K562 (cell line): ENCODE data around the gene SLC3A2. TPM values are rescaled to one million over a fixed set of nuclear protein-coding genes. Genes with fewer than 3 reads are reported as not detected.
A peak's percentile ranks its signal among the peaks of the same experiment; 100 is the strongest.

ENCODE experiments used
- ARHGAP35 ChIP-seq: fragments of 450-650 bp; IDR thresholded peaks from 2 replicates; pipeline ENCODE4 v1.6.1; 2018; ENCODE audit not compliant: partially characterized antibody
- ATF1 ChIP-seq, 2 experiments: fragments of 450-650 bp in 1 of 2; IDR thresholded peaks; 2 replicates each; pipeline ENCODE4 v1.6.1; 2016; ENCODE audit warnings: missing compliant biosample characterization in 1 of 2, missing genetic modification characterization in 1 of 2
- CEBPB ChIP-seq: fragments of 450-650 bp; IDR thresholded peaks from 2 replicates; pipeline ENCODE4 v1.6.1; 2016; ENCODE audit warnings: missing genetic modification characterization, missing compliant biosample characterization
- ERF ChIP-seq: fragments of 450-650 bp; formaldehyde crosslinking; IDR thresholded peaks from 2 replicates; pipeline ENCODE4 v1.4.0; 2020; ENCODE audit warnings: mild to moderate bottlenecking, mixed read lengths
- FOS ChIP-seq: IDR thresholded peaks from 3 replicates; pipeline ENCODE4 v1.6.1; 2011; ENCODE audit not compliant: insufficient read length; ENCODE audit errors: extremely low read depth
- HIVEP1 ChIP-seq: fragments of 250-450 bp; sonication (Bioruptor Pico); IDR thresholded peaks from 2 replicates; pipeline ENCODE4 v1.4.0; 2020; ENCODE audit warnings: mild to moderate bottlenecking
- PHF8 ChIP-seq: fragments of 200-600 bp; sonication (generic); IDR thresholded peaks from 2 replicates; pipeline ENCODE4 v1.6.1; 2012; ENCODE audit warnings: mixed run types, mild to moderate bottlenecking, inconsistent platforms, low read length, moderate library complexity, borderline replicate concordance
- POLR2G ChIP-seq: fragments of 200-400 bp; formaldehyde crosslinking; IDR thresholded peaks from 2 replicates; pipeline ENCODE4 v1.6.1; 2017; ENCODE audit warnings: low read depth, mild to moderate bottlenecking, antibody characterized with exemption, low read length, moderate library complexity
- POLR3A ChIP-seq: IDR thresholded peaks from 2 replicates; pipeline ENCODE4 v1.6.1; 2011; ENCODE audit warnings: borderline replicate concordance, mild to moderate bottlenecking, moderate library complexity; ENCODE audit not compliant: insufficient read length, insufficient read depth; ENCODE audit errors: extremely low read depth
- PRMT5 ChIP-seq: sonication (generic); formaldehyde crosslinking; IDR thresholded peaks from 2 replicates; pipeline ENCODE4 v1.5.0; 2020; ENCODE audit warnings: missing genetic modification reagents
- RBBP5 ChIP-seq: fragments of 200-600 bp; sonication (generic); IDR thresholded peaks from 2 replicates; pipeline ENCODE4 v1.6.1; 2012; ENCODE audit warnings: borderline replicate concordance, mild to moderate bottlenecking, low read length, control low read depth, inconsistent platforms; ENCODE audit not compliant: insufficient read depth, poor library complexity, severe bottlenecking
- RNF2 ChIP-seq: sonication (generic); IDR thresholded peaks from 2 replicates; pipeline ENCODE4 v1.6.1; 2016
- TARDBP ChIP-seq: fragments of 450-650 bp; IDR thresholded peaks from 2 replicates; pipeline ENCODE4 v1.6.1; 2016
- ZNF408 ChIP-seq: fragments of 250-450 bp; sonication (Bioruptor Pico); IDR thresholded peaks from 2 replicates; pipeline ENCODE4 v1.4.0; 2020; ENCODE audit warnings: low read depth, mild to moderate bottlenecking, moderate library complexity
- ZNF717 ChIP-seq: fragments of 250-450 bp; sonication (Bioruptor Pico); IDR thresholded peaks from 2 replicates; pipeline ENCODE4 v1.5.0; 2021
- ZNF77 ChIP-seq: fragments of 250-450 bp; sonication (Bioruptor Pico); IDR thresholded peaks from 2 replicates; pipeline ENCODE4 v1.5.0; 2020
- polyA plus RNA-seq, 8 experiments: library from polyadenylated mRNA; depleted of rRNA in 4 of 8; stranded (reverse) in 5 of 8; unstranded in 3 of 8; fragments of >200 nt; fragmentation: Nextera tagmentation in 2 of 8; fragmentation: Illumina TruSeq in 1 of 8; extraction: Ambion mirVana in 2 of 8; extraction: Trizol in 1 of 8; gene quantifications; 2 replicates each; pipeline versions ENCODE4 v1.2.1 to v1.2.3, GENCODE V29; 2011 to 2014; ENCODE audit warnings: inconsistent platforms in 1 of 8, missing spikeins in 1 of 8
- total RNA-seq, 7 experiments: library from RNA; depleted of rRNA in 6 of 7; stranded (reverse); fragments of >200 nt in 6 of 7; fragmentation: Illumina TruSeq in 2 of 7; extraction: Trizol in 2 of 7; gene quantifications; 2 replicates each; pipeline versions ENCODE4 v1.2.1 to v1.2.3, GENCODE V29; 2011 to 2021; ENCODE audit warnings: low replicate concordance in 1 of 7
- TF ChIP-seq, protein P1 (sequence below): fragments of 250-450 bp; sonication (Bioruptor Pico); IDR thresholded peaks from 2 replicates; pipeline ENCODE4 v1.4.0; 2020
- TF ChIP-seq, protein P2 (sequence below): fragments of 250-450 bp; sonication (Bioruptor Pico); IDR thresholded peaks from 2 replicates; pipeline ENCODE4 v1.9.0; 2021; ENCODE audit warnings: mild to moderate bottlenecking, inconsistent platforms
- TF ChIP-seq, protein P3 (sequence below): fragments of 450-650 bp; formaldehyde crosslinking; IDR thresholded peaks from 2 replicates; pipeline ENCODE4 v1.4.0; 2020; ENCODE audit warnings: mild to moderate bottlenecking, mixed read lengths

SLC3A2 gene
- total and polyA plus RNA-seq, 9 of the 15 experiments (the other 6 are each of a cell fraction or from before 2014, with no cell fraction given): 20.0 to 296 (median 214) TPM

DNA sequence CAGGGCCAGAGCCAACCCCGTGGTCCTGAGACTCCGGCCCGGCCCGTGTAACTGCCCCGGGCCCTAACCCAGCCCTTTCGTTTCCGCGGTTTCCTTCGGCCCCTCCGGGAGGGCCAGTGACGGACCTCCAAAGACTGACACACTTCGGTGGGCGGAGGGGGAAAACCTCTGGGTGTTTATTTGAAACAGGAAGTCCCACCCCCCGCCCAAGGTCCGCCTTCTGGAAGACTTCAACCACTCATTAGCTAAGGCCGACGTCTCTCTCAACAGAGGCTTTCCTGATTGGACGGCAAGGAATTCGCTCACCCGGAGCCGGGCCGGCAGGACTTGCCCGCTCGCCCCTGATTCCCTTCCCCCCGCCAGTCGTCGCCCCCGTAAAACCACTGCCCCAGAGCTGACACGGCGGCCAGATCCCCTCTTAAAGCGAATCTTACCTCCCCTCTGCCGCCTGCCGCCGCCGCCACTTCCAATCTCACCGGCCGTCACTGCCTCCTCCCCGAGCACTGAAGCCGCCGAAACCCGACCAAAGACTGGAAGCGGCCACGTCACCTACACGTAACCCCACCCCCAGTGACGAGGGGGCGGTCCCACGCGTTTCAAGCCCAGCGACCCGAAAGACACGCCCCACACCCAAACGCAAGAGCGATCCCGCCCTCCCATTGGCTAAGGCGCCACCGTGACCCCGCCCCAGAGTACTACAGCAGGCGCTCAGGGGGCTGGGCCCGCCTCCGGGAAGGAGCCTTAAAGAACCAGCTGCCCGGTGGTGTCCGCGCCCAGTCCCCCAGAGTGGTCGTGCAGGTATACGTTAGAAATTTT, 49.0 kb upstream of the SLC3A2 start, which contains the start of gene STX5 (continued):
- TF ChIP-seq ZNF408 (CRISPR knock-in tag) (no peak), CEBPB (tag) (no peak), POLR3A (no peak), PRMT5 (CRISPR knock-in tag) (no peak), ZNF717 (CRISPR knock-in tag) (no peak), ERF (CRISPR knock-in tag) (no peak), ARHGAP35 (no peak), RBBP5 (peak; percentile 53), POLR2G (peak; percentile 96), ATF1 (CRISPR knock-in tag; IDR thresholded peaks at IDR 0.05) (peak; percentile 77), ATF1 (tag; IDR thresholded peaks at IDR 0.05) (peak; percentile 98), TARDBP (no peak), RNF2 (no peak), PHF8 (peak; percentile 90; the same call in 1 of the 2 replicates), ZNF77 (CRISPR knock-in tag) (no peak), FOS (peak; percentile 95), HIVEP1 (CRISPR knock-in tag) (no peak)
- TF ChIP-seq, protein P1, sequence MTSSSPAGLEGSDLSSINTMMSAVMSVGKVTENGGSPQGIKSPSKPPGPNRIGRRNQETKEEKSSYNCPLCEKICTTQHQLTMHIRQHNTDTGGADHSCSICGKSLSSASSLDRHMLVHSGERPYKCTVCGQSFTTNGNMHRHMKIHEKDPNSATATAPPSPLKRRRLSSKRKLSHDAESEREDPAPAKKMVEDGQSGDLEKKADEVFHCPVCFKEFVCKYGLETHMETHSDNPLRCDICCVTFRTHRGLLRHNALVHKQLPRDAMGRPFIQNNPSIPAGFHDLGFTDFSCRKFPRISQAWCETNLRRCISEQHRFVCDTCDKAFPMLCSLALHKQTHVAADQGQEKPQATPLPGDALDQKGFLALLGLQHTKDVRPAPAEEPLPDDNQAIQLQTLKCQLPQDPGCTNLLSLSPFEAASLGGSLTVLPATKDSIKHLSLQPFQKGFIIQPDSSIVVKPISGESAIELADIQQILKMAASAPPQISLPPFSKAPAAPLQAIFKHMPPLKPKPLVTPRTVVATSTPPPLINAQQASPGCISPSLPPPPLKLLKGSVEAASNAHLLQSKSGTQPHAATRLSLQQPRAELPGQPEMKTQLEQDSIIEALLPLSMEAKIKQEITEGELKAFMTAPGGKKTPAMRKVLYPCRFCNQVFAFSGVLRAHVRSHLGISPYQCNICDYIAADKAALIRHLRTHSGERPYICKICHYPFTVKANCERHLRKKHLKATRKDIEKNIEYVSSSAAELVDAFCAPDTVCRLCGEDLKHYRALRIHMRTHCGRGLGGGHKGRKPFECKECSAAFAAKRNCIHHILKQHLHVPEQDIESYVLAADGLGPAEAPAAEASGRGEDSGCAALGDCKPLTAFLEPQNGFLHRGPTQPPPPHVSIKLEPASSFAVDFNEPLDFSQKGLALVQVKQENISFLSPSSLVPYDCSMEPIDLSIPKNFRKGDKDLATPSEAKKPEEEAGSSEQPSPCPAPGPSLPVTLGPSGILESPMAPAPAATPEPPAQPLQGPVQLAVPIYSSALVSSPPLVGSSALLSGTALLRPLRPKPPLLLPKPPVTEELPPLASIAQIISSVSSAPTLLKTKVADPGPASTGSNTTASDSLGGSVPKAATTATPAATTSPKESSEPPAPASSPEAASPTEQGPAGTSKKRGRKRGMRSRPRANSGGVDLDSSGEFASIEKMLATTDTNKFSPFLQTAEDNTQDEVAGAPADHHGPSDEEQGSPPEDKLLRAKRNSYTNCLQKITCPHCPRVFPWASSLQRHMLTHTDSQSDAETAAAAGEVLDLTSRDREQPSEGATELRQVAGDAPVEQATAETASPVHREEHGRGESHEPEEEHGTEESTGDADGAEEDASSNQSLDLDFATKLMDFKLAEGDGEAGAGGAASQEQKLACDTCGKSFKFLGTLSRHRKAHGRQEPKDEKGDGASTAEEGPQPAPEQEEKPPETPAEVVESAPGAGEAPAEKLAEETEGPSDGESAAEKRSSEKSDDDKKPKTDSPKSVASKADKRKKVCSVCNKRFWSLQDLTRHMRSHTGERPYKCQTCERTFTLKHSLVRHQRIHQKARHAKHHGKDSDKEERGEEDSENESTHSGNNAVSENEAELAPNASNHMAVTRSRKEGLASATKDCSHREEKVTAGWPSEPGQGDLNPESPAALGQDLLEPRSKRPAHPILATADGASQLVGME: no peak
- TF ChIP-seq, protein P2, sequence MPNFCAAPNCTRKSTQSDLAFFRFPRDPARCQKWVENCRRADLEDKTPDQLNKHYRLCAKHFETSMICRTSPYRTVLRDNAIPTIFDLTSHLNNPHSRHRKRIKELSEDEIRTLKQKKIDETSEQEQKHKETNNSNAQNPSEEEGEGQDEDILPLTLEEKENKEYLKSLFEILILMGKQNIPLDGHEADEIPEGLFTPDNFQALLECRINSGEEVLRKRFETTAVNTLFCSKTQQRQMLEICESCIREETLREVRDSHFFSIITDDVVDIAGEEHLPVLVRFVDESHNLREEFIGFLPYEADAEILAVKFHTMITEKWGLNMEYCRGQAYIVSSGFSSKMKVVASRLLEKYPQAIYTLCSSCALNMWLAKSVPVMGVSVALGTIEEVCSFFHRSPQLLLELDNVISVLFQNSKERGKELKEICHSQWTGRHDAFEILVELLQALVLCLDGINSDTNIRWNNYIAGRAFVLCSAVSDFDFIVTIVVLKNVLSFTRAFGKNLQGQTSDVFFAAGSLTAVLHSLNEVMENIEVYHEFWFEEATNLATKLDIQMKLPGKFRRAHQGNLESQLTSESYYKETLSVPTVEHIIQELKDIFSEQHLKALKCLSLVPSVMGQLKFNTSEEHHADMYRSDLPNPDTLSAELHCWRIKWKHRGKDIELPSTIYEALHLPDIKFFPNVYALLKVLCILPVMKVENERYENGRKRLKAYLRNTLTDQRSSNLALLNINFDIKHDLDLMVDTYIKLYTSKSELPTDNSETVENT (CRISPR knock-in tag): peak; percentile 39; the same call in 1 of the 2 replicates
- TF ChIP-seq, protein P3, sequence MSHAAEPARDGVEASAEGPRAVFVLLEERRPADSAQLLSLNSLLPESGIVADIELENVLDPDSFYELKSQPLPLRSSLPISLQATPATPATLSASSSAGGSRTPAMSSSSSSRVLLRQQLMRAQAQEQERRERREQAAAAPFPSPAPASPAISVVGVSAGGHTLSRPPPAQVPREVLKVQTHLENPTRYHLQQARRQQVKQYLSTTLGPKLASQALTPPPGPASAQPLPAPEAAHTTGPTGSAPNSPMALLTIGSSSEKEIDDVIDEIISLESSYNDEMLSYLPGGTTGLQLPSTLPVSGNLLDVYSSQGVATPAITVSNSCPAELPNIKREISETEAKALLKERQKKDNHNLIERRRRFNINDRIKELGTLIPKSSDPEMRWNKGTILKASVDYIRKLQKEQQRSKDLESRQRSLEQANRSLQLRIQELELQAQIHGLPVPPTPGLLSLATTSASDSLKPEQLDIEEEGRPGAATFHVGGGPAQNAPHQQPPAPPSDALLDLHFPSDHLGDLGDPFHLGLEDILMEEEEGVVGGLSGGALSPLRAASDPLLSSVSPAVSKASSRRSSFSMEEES (CRISPR knock-in tag): no peak
